Stimulated activated CD8-positive, alpha-beta memory T cell treated with anti-CD3 and anti-CD28 coated beads, Interleukin-4, amount 100 ng/mL, for 1 hour (primary cell): ENCODE measurements around the gene SELENOO.

ENCODE experiments used
- DNase-seq, 2 donors: peaks; one replicate each; pipeline ENCODE4 v3.0.0-alpha.2; 2020; ENCODE audit warnings: low read depth in 2 of 2, low spot score in 1 of 2

The SELENOO gene

GRCh38 chr22:50171319-50171964, 29.4 kb upstream of the SELENOO start:
- DNase-seq = no peak

- DNase-seq = no peak
Observed at GRCh38 chr22:50171965-50172421, 28.8 kb upstream of the SELENOO start.

GRCh38 chr22:50173311-50173982, 27.4 kb upstream of the SELENOO start:
- no peak for DNase-seq

GRCh38 chr22:50173983-50174355, 26.8 kb upstream of the SELENOO start:
- DNase-seq = no peak

GRCh38 chr22:50174382-50175190, 26.2 kb upstream of the SELENOO start:
- no peak for DNase-seq

- no peak for DNase-seq
Observed at GRCh38 chr22:50175191-50175461, 25.7 kb upstream of the SELENOO start.

- DNase-seq = no peak
Observed at GRCh38 chr22:50175921-50176849, 24.6 kb upstream of the SELENOO start.

GRCh38 chr22:50176850-50177536, 23.8 kb upstream of the SELENOO start:
- no peak for DNase-seq

GRCh38 chr22:50177537-50178470, 23.0 kb upstream of the SELENOO start:
- no peak for DNase-seq

GRCh38 chr22:50178471-50178864, 22.3 kb upstream of the SELENOO start:
- no peak for DNase-seq

GRCh38 chr22:50178871-50179869, 21.6 kb upstream of the SELENOO start:
- DNase-seq = no peak

- DNase-seq = no peak
Observed at GRCh38 chr22:50179937-50180726, 20.7 kb upstream of the SELENOO start.

- no peak for DNase-seq
Observed at GRCh38 chr22:50180727-50181521, 19.9 kb upstream of the SELENOO start.

GRCh38 chr22:50182176-50183081, 18.4 kb upstream of the SELENOO start:
- no peak for DNase-seq

- no peak for DNase-seq
Observed at GRCh38 chr22:50183141-50183971, 17.5 kb upstream of the SELENOO start.
